Esophagus muscularis mucosa (tissue), 4 donors: ENCODE results near the gene CNFN.

Experiments
- CTCF ChIP-seq, 3 experiments: fragments of 200-600 bp in 2 of 3; fragments of 450-650 bp in 1 of 3; sonication (generic) in 2 of 3; IDR thresholded peaks; one replicate each; pipeline ENCODE4 v1.5.1; 2017 to 2019; ENCODE audit warnings: antibody characterized with exemption in 3 of 3, mild to moderate bottlenecking in 2 of 3, moderate library complexity in 1 of 3
- EP300 ChIP-seq: sonication (generic); formaldehyde crosslinking; IDR thresholded peaks from one replicate; pipeline ENCODE4 v1.6.1; 2017; ENCODE audit warnings: antibody characterized with exemption
- POLR2A ChIP-seq: fragments of 450-650 bp; IDR thresholded peaks from one replicate; pipeline ENCODE4 v1.6.1; 2017; ENCODE audit warnings: antibody characterized with exemption, moderate library complexity, mild to moderate bottlenecking, low read depth
- POLR2AphosphoS5 ChIP-seq, 2 donors: sonication (generic); formaldehyde crosslinking; IDR thresholded peaks; one replicate each; pipeline ENCODE4 v1.6.1; 2017; ENCODE audit warnings: antibody characterized with exemption in 2 of 2

- no peak for TF ChIP-seq CTCF (IDR thresholded peaks at IDR 0.05)
- TF ChIP-seq POLR2A: no peak
- TF ChIP-seq EP300: no peak
- TF ChIP-seq POLR2AphosphoS5 (IDR thresholded peaks at IDR 0.05): no peak
These were observed 32.9 kb upstream of the CNFN start for GRCh38 chr19:42422901-42423461.
